Vein endothelial cell (primary cell): ENCODE measurements around the gene LPCAT4. TPM values are rescaled to one million over a fixed set of nuclear protein-coding genes. Genes with fewer than 3 reads are reported as not detected.

Experiments
- small RNA-seq: library from RNA; depleted of rRNA; stranded (forward); fragments of <200 nt; gene quantifications from one replicate; pipeline ENCODE3, GENCODE V24; 2012
- total RNA-seq: library from RNA; depleted of rRNA; stranded (reverse); fragments of >200 nt; gene quantifications from 2 replicates; pipeline ENCODE4 v1.2.3, GENCODE V29; 2012

The LPCAT4 gene, protein sequence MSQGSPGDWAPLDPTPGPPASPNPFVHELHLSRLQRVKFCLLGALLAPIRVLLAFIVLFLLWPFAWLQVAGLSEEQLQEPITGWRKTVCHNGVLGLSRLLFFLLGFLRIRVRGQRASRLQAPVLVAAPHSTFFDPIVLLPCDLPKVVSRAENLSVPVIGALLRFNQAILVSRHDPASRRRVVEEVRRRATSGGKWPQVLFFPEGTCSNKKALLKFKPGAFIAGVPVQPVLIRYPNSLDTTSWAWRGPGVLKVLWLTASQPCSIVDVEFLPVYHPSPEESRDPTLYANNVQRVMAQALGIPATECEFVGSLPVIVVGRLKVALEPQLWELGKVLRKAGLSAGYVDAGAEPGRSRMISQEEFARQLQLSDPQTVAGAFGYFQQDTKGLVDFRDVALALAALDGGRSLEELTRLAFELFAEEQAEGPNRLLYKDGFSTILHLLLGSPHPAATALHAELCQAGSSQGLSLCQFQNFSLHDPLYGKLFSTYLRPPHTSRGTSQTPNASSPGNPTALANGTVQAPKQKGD
- total RNA-seq: 9.8 and 10.1 TPM in 2 replicates

DNA sequence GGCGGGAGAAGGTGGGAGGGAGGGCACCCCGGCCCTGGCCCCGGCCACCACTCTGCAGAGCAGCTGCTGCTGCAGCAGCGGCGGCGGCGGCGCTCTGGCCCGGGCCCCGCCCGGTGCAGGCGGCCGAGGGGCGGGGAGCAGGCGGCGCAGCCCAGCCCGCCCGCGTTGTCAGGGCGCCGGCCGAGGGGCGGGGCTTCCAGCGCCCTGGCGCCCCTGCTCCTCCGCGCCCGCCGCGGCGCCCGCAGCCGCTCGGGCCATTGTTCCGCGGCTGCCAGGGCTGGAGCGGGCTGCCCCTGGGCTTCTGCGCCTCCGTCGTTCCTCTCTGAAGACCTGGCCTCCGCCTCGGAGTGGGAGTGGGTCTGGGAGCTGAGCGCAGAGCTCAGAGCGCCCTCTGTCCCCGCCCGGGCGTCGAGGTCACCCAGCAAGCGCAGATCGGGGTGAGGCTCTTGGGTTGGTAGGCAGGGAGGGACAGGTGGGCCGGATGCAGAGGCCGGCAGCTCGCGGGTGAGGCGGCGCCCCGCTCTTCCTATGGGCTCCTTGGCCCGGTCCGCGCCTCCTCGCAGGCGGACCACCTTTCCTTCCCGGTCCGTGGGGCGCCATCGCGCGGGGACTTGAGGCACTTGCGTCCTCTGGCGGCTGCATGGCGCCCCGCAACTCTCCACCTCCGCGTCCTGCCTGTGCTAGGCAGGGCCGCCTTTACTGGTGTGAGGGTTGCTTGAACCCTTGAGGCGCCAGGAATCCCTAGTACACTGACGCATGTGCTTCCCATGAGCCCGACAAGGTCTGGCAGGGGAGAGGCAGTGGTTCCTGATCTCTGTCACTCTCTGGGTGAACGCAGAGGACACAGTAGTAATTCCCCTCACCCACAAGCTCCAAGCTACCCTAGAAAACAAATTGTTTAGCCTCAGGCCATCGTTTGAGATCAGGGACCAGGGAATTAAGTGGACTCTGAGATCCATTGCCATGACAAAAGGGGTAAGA, at the start of gene LPCAT4:
TSS of gene LPCAT4 (minus strand) at position 96 of the 981 bp plus-strand sequence. CDS start 96 bp downstream, outside the sequence.

DNA sequence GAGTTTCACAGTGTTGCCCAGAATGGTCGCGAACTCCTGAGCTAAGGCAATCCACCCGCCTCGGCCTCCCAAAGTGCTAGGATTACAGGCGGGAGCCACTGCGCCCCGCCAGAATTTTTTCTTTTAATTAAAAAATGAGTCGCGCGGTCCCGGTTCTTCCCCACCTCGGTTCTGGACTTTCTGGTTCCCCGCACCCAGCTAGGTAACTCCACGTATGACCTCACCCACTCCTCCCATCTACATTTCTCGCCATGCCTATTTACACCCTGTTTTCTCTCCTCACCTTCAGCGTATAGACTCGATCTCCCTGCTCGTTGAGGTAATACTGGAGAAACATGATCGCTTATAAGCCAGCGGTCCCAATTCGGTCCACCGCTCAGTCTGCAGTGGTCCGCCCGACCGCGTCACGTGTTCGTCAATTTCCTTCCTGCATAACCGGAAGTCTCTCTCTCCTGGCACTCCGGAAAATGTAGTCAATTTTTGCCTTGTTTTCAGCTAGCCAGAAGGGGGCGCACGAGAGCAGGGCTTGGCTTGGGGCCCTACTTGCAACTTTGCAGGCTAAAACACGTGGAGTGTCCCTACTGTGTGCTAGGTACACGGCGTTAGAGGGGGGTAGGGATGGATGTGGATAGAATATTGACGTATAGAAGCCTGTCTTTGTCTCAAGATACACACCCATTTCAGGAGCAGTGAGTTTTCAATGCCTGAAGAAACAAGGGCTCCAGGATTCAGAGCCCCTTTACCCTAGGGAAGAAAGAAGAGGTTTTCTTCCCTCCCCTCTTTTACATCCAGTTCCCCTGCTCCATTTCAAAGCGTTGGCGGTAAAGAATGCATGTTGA, 24.0 kb downstream of the LPCAT4 start, which contains the start of the genes NOP10 and NUTM1:
TSS of gene NOP10 (minus strand) at position 400 of the 839 bp plus-strand sequence. CDS start at position 337, 63 bp downstream.
TSS of gene NUTM1 (plus strand) at position 579 of the 839 bp plus-strand sequence. CDS start 382 bp downstream, outside the sequence.

DNA sequence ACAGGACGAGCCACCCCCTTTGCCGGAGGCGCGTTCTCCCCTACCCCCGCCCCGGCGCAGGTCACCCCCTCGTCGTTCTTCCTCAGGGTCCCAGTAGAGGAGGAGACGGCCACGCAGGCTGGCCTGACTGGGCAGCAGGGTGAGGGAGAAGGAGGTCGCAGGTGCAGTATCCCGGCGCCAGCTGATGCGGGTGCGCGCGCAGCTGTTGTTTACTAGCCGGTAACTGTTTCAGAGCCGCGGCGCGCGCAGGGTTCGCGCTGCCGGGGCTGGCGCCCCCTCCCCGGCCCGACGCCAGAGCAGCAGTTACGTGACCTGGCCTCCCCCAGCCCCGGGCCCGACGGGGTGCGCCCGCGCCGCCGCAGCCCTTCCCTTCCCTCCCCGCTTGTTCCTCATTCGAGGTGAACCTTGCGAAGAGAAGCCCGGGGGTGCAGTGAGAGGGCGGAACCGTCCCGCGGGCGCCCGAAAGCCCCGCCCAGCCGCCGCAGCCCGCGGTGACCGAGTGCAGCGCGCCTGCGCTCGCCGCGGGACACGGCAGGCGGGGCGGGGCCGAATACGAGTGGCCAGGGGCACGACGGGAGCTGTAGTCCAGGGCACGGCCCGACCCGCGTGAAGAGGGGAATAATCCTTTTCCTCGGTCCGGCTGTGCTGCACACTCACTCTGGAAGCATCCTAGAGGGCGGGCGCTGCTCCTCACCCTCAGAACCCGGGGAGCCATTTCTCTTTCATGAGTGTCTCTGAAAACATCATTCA, 29.3 kb downstream of the LPCAT4 start, which contains the start of gene SLC12A6:
TSS of gene SLC12A6 (minus strand) at position 225 of the 750 bp plus-strand sequence. CDS start 1,101 bp downstream, outside the sequence.

Small RNA genes lying within 50 kb of the gene (small RNA-seq; reads per million reads assigned to genes)
- gene MIR1233-1 (not detected), gene RF00019 (not detected)

Other genes starting within 250 kb of the LPCAT4 start
- gene KATNBL1, start 157.1 kb downstream of the LPCAT4 start, total RNA-seq: 42.8 and 61.0 TPM in 2 replicates
- 111 and 122 TPM in 2 replicates for gene EMC4, start 142.2 kb downstream of the LPCAT4 start, total RNA-seq
- 25.5 and 30.6 TPM in 2 replicates for gene SLC12A6, start 29.4 kb downstream of the LPCAT4 start, total RNA-seq
- gene NOP10, start 24.1 kb downstream of the LPCAT4 start, total RNA-seq: 285 and 293 TPM in 2 replicates
- gene NUTM1, start 23.9 kb downstream of the LPCAT4 start, total RNA-seq: not detected in 2 replicates
- gene GOLGA8A, start 70.6 kb upstream of the LPCAT4 start, total RNA-seq: 10.0 and 11.1 TPM in 2 replicates
- gene GOLGA8B, start 216.5 kb upstream of the LPCAT4 start, total RNA-seq: 23.5 and 23.6 TPM in 2 replicates